BLaER1 (cell line): ENCODE results near the gene NPHP3.

Experiments used
- H3K27ac ChIP-seq: shearing (Covaris generic); formaldehyde crosslinking; 2 replicates; pipeline ENCODE4 v1.8.1; 2022
- H3K27me3 ChIP-seq: shearing (Covaris generic); formaldehyde crosslinking; 2 replicates; pipeline ENCODE4 v1.8.1; 2022
- H3K36me3 ChIP-seq: shearing (Covaris generic); formaldehyde crosslinking; 2 replicates; pipeline ENCODE4 v1.8.1; 2022
- H3K4me1 ChIP-seq: shearing (Covaris generic); formaldehyde crosslinking; 2 replicates; pipeline ENCODE4 v1.8.1; 2022
- H3K4me2 ChIP-seq: shearing (Covaris generic); formaldehyde crosslinking; 2 replicates; pipeline ENCODE4 v1.8.1; 2022
- H3K4me3 ChIP-seq: shearing (Covaris generic); formaldehyde crosslinking; 2 replicates; pipeline ENCODE4 v1.8.1; 2022
- H3K9ac ChIP-seq: shearing (Covaris generic); formaldehyde crosslinking; 2 replicates; pipeline ENCODE4 v1.8.1; 2022
- H3K9me3 ChIP-seq: shearing (Covaris generic); formaldehyde crosslinking; 2 replicates; pipeline ENCODE4 v1.8.1; 2022
- H4K20me1 ChIP-seq: shearing (Covaris generic); formaldehyde crosslinking; 2 replicates; pipeline ENCODE4 v1.8.1; 2022
- Cebpa-rat ChIP-seq: shearing (Covaris generic); IDR thresholded peaks from 2 replicates; pipeline ENCODE4 v1.8.1; 2022

Gene NPHP3

GRCh38 chr3:132703733-132704132 lies 18.5 kb downstream of the NPHP3 start:
- Histone ChIP-seq H3K4me1 (no peaks in the 10 kb centered on the region), H3K27me3 (no peaks in the 10 kb centered on the region), H3K9me3 (no peaks in the 10 kb centered on the region), H3K36me3 (peaks cover 72% of the 10 kb centered on the region), H4K20me1 (no peaks in the 10 kb centered on the region), H3K4me3 (no peak overlapping the region), H3K4me2 (no peak overlapping the region), H3K9ac (no peak overlapping the region), H3K27ac (no peak overlapping the region)
- no peak for TF ChIP-seq Cebpa-rat

- H3K4me3 ChIP-seq: no peak overlapping the region
- no peaks in the 10 kb centered on the region for H3K9me3 ChIP-seq
- H3K4me2 ChIP-seq: no peak overlapping the region
- H3K36me3 ChIP-seq: peaks cover 68% of the 10 kb centered on the region
- no peaks in the 10 kb centered on the region for H3K4me1 ChIP-seq
- H3K27ac ChIP-seq: no peak overlapping the region
- no peak for TF ChIP-seq Cebpa-rat
- no peak overlapping the region for H3K9ac ChIP-seq
- H3K27me3 ChIP-seq: no peaks in the 10 kb centered on the region
- no peaks in the 10 kb centered on the region for H4K20me1 ChIP-seq
Observed at GRCh38 chr3:132695422-132695821, 26.8 kb downstream of the NPHP3 start.

GRCh38 chr3:132694991-132695390 lies 27.2 kb downstream of the NPHP3 start:
- TF ChIP-seq Cebpa-rat: no peak
- Histone ChIP-seq H4K20me1 (no peaks in the 10 kb centered on the region), H3K4me1 (no peaks in the 10 kb centered on the region), H3K36me3 (peaks cover 68% of the 10 kb centered on the region), H3K4me2 (no peak overlapping the region), H3K9me3 (no peaks in the 10 kb centered on the region), H3K27ac (no peak overlapping the region), H3K27me3 (no peaks in the 10 kb centered on the region), H3K4me3 (no peak overlapping the region), H3K9ac (no peak overlapping the region)

- TF ChIP-seq Cebpa-rat: no peak
- no peaks in the 10 kb centered on the region for H3K27me3 ChIP-seq
Observed at GRCh38 chr3:132690040-132690439, 32.2 kb downstream of the NPHP3 start.

GRCh38 chr3:132682201-132682600 lies 40.0 kb downstream of the NPHP3 start:
- Histone ChIP-seq H3K4me1 (no peaks in the 10 kb centered on the region), H3K9me3 (no peaks in the 10 kb centered on the region), H3K9ac (no peak overlapping the region), H3K27ac (no peak overlapping the region), H3K4me3 (no peak overlapping the region), H3K27me3 (no peaks in the 10 kb centered on the region), H3K4me2 (no peak overlapping the region), H4K20me1 (no peaks in the 10 kb centered on the region), H3K36me3 (peaks cover 62% of the 10 kb centered on the region)
- no peak for TF ChIP-seq Cebpa-rat

More at GRCh38 chr3:132690040-132690439, 32.2 kb downstream of the NPHP3 start:
- H3K9me3 ChIP-seq: no peaks in the 10 kb centered on the region
- H3K27ac ChIP-seq: no peak overlapping the region
- H3K36me3 ChIP-seq: peaks cover 65% of the 10 kb centered on the region
- no peaks in the 10 kb centered on the region for H4K20me1 ChIP-seq
- H3K4me3 ChIP-seq: no peak overlapping the region
- H3K9ac ChIP-seq: no peak overlapping the region
- no peak overlapping the region for H3K4me2 ChIP-seq
- H3K4me1 ChIP-seq: no peaks in the 10 kb centered on the region

GRCh38 chr3:132681421-132681820 lies 40.8 kb downstream of the NPHP3 start:
- H3K36me3 ChIP-seq: peaks cover 67% of the 10 kb centered on the region
- no peak overlapping the region for H3K4me3 ChIP-seq
- H3K9ac ChIP-seq: no peak overlapping the region
- no peaks in the 10 kb centered on the region for H3K9me3 ChIP-seq
- H3K27me3 ChIP-seq: no peaks in the 10 kb centered on the region
- no peak overlapping the region for H3K4me2 ChIP-seq
- no peaks in the 10 kb centered on the region for H3K4me1 ChIP-seq
- no peak for TF ChIP-seq Cebpa-rat
- no peaks in the 10 kb centered on the region for H4K20me1 ChIP-seq
- no peak overlapping the region for H3K27ac ChIP-seq

GRCh38 chr3:132679911-132680310 lies 42.3 kb downstream of the NPHP3 start:
- H3K4me2 ChIP-seq: no peak overlapping the region
- H3K4me3 ChIP-seq: no peak overlapping the region
- H3K9me3 ChIP-seq: no peaks in the 10 kb centered on the region
- no peaks in the 10 kb centered on the region for H4K20me1 ChIP-seq
- H3K27ac ChIP-seq: no peak overlapping the region
- H3K4me1 ChIP-seq: no peaks in the 10 kb centered on the region
- no peaks in the 10 kb centered on the region for H3K27me3 ChIP-seq
- TF ChIP-seq Cebpa-rat: no peak
- no peak overlapping the region for H3K9ac ChIP-seq
- peaks cover 58% of the 10 kb centered on the region for H3K36me3 ChIP-seq

GRCh38 chr3:132675408-132675807 lies 46.8 kb downstream of the NPHP3 start:
- no peaks in the 10 kb centered on the region for H3K4me1 ChIP-seq

GRCh38 chr3:132669256-132669777 lies 52.9 kb downstream of the NPHP3 start:
- no peak overlapping the region for H3K4me3 ChIP-seq
- no peak for TF ChIP-seq Cebpa-rat
- no peaks in the 10 kb centered on the region for H3K4me1 ChIP-seq
- H3K9me3 ChIP-seq: no peaks in the 10 kb centered on the region
- H3K27me3 ChIP-seq: no peaks in the 10 kb centered on the region
- peaks cover 17% of the 10 kb centered on the region; the same call in 1 of the 2 replicates for H4K20me1 ChIP-seq
- no peak overlapping the region for H3K9ac ChIP-seq
- H3K4me2 ChIP-seq: no peak overlapping the region
- peaks cover 43% of the 10 kb centered on the region for H3K36me3 ChIP-seq
- H3K27ac ChIP-seq: no peak overlapping the region

More at GRCh38 chr3:132675408-132675807, 46.8 kb downstream of the NPHP3 start:
- Histone ChIP-seq H3K4me3 (no peak overlapping the region), H3K27ac (no peak overlapping the region), H3K9ac (no peak overlapping the region), H3K27me3 (no peaks in the 10 kb centered on the region), H4K20me1 (no peaks in the 10 kb centered on the region), H3K36me3 (peaks cover 51% of the 10 kb centered on the region), H3K4me2 (no peak overlapping the region), H3K9me3 (no peaks in the 10 kb centered on the region)
- TF ChIP-seq Cebpa-rat: no peak

- H3K9me3 ChIP-seq: no peaks in the 10 kb centered on the region
- peaks cover 31% of the 10 kb centered on the region for H3K36me3 ChIP-seq
- no peak for TF ChIP-seq Cebpa-rat
Observed at GRCh38 chr3:132665230-132665745, 56.9 kb downstream of the NPHP3 start.

More at GRCh38 chr3:132665230-132665745, 56.9 kb downstream of the NPHP3 start:
- no peak overlapping the region for H3K9ac ChIP-seq
- H3K4me3 ChIP-seq: no peak overlapping the region
- no peak overlapping the region for H3K27ac ChIP-seq
- no peak overlapping the region for H3K4me2 ChIP-seq
- H3K27me3 ChIP-seq: no peaks in the 10 kb centered on the region
- H3K4me1 ChIP-seq: peaks cover 25% of the 10 kb centered on the region
- H4K20me1 ChIP-seq: peaks cover 34% of the 10 kb centered on the region; the same call in 1 of the 2 replicates
